Measurements from ENCODE around the gene TRIM44. TPM values are rescaled to one million over a fixed set of nuclear protein-coding genes. Genes with fewer than 3 reads are reported as not detected.
"Not testable (repeated sequence)": the region's sequence is repeated elsewhere in the genome, so short reads cannot be mapped to it uniquely, and the experiment has no call there.

TRIM44 gene
- total RNA-seq, 1 experiment from 2014 or later = 60.7 TPM

DNA sequence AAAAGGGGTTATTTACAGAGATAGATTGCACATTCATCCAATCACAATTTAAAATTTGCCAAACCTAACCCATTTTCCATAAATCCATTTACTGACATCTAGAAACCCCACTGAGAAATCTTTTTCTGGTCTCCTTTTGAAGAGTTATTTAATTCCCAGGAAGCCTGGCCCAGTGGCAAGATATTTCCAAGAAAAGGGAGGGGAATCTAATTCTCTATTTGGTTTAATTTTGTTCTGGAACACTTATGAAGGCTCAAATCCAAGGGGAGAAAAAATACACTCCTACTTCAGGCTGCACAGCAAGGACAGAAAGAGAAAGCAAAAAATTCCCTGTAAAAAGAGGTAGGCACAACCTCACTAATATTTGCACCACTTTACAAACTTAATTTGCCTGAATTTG is 193.1 kb downstream of the TRIM44 start:
- no peak for DNase-seq (ENCODE audit: low spot score)

DNA sequence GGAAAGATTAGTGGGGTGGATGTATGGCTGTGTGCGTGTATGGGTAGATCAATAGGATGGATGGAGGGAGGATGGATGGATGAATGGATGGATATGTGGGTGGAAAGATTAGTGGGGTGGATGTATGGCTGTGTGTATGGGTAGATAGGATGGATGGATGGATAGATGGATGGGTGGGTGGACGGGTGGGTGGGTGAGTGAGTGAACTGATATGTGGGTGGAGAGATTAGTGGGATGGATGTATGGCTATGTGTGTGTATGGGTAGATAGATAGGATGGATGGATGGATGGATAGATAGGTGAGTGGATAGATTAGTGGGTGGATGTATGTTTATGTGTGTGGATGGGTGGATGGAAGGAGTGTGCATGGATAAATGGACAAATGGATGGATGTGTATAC is 193.7 kb downstream of the TRIM44 start:
- DNase-seq (ENCODE audit: low spot score) = no peak

DNA sequence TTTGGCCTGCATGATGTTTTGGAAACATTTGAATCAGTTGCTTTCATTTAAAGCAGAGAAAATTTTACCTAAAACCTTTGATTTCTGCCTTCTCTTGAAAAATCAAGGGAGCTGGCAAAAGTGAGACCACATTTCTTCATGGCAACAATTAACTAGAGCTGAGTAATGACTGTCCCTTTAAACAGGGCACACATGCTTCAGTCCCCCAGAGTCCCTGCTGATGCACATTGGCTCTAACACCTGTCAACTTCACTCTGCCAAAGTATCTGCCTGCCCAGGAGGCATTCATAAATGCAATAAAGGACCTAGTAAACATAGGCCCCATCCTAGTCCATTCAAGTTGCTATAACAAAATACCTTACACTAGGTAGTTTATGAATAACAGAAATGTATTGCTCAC is 194.2 kb downstream of the TRIM44 start:
- DNase-seq (ENCODE audit: low spot score) = no peak

DNA sequence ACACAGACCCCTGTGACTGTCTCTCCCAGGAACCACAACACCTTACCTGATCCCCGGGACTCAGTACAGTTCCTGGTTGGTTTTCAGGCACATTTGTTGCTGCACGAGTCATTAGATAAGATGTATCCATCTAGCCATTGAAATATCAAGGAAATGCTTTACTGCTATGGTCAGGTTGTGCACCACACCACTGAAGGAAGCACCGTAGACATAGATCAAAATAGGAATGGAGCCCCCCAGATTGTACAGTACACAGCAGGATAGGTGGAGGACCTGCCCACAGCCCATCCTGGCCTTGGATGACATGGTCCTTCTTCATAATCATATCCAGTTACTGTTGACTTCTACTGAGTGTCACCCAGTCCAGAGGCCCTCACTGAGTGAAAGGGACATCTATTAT is 195.3 kb downstream of the TRIM44 start:
- DNase-seq (ENCODE audit: low spot score) = no peak

DNA sequence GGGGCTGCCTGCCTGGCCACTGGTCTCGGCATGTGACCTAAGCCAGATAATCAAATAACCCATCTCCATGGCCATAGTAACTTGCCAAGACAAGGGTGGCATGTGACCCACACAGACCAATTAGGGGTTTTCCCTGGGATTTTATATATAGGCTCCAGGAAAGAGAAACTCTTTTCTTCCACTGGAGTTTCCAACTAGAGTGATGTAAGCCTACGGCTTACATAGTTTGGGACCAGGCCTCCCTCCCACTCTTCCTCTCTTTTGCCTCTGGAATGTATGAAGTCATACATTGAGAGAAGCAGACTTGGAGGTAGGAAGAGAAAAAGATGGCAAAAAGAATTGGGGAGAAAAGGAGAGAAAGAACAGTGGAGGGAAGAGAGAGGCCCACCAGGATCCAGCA is 196.7 kb downstream of the TRIM44 start:
- no peak for DNase-seq (ENCODE audit: low spot score)

DNA sequence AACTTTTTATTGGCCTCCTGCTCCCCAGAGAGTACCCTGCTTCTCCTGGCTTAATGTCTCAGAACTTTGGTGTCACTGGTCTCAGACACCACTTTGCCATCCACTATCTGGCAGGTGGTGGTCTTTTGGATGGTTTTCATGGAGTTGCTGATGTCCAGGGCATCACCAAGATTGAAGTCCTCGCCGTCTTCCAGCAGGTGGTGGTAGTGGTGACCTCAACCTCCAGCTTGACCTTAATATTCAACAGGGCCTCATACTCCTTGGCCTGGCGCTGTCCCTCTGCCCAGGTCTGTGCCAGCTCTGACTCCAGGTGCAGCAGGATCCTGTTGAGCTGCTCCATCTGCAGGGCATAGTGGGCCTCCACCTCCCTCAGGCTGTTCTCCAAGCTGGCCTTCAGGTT is 197.6 kb downstream of the TRIM44 start:
- DNase-seq (ENCODE audit: low spot score) = not testable (repeated sequence)

DNA sequence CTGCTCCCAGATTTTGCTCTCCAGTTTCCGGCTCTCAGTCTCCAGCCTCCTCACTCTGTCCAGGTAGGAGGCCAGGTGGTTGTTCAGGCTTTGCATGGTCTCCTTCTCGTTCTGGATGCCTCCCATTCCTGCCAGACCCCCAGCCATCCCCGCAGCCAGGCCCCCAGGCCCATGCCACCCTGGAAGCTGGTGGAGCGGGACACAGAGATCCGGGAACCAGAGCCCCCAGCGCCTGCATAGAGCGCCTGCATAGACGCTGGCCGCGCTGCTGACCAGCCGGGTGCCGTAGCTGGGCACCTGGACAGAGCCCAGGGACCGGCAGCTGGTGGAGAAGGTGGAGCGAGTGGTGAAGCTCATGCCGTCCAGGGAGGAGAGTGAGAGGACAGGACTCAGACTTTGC is 198.6 kb downstream of the TRIM44 start:
- no peak for DNase-seq (ENCODE audit: low spot score)

DNA sequence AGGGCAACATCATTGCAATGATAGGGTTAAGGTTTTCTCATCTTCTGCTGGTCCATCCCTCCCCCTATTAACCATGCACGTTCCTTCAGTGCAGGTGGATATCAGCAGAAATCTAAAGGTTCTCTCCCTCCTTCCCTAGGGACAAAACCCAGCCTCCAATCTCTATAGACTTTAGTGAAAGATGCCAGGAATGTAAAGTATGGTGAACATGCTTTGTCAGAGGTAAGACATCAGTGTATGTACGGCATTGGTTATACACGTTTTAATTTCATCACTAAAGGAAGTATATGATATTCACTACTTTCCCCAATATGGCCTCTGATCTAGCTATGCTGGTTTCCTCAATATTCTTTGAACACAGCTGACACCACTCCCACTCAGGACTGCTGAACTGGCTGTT is 200.1 kb downstream of the TRIM44 start:
- DNase-seq (ENCODE audit: low spot score) = no peak

DNA sequence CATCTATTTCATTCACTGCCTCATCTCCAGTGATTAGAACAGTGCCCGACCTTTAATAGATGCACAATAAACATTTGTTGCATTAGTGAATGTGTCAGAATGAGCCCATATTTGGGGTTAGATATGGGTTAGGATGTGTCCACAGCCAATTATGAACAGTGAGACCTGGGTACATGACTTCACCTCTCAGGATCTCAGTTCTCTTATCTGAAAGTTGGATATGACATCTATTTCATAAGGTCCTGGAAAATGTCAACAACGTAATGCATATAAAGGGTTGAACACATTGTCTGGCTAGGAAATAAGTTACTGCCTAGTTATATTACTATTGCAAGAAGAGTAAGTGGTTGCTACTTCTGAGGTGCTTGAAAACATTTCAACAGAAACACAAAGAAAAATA is 201.6 kb downstream of the TRIM44 start:
- DNase-seq (ENCODE audit: low spot score) = no peak

DNA sequence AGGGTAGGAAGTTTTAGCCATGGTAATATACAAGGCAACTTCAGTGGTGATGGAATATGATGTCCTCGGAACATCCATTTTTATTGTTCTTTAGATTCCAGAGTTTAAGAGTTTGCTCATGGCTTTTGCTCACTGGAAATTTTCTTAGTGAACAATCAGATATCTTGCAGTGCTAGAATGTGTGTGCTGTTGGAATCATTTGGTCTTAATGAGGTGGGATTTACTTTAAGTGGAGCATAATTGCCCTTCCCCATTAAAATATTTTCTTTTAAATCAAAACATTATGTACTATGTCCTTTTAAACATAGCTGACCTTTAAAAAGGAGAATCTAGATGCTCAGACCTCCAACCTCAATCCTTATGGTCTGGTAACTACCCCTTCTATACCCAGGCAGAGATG is 204.0 kb downstream of the TRIM44 start:
- no peak for DNase-seq (ENCODE audit: low spot score)

Other genes with a start within 250 kb of the TRIM44 start
- gene SLC1A2, start 243.2 kb upstream of the TRIM44 start, total RNA-seq (2014; rRNA removed; shearing (Covaris generic)) = 0.84 and 1.7 TPM in 2 replicates
- gene PAMR1, start 137.2 kb upstream of the TRIM44 start, total RNA-seq (2014; rRNA removed; shearing (Covaris generic)) = 0.06 and 0.35 TPM in 2 replicates
- 11.3 and 14.5 TPM in 2 replicates for gene FJX1, start 44.3 kb upstream of the TRIM44 start, total RNA-seq (2014; rRNA removed; shearing (Covaris generic))

Data from H4 (cell line).